Right atrium auricular region (tissue), 2 donors: ENCODE data around the gene COL25A1. TPM values are rescaled to one million over a fixed set of nuclear protein-coding genes. Genes with fewer than 3 reads are reported as not detected.

Source experiments
- DNase-seq: peaks from one replicate; pipeline ENCODE4 v3.0.0-alpha.2; 2019; ENCODE audit warnings: low spot score
- H3K27ac ChIP-seq, 2 donors: fragments of 200-600 bp; sonication (generic); 1 replicate in 1 of 2; 2 replicates in 1 of 2; pipeline ENCODE4 v1.5.1; 2016 to 2019
- H3K27me3 ChIP-seq, 2 donors: fragments of 200-600 bp; sonication (generic); one replicate each; pipeline versions ENCODE4 v1.5.1 to v1.6.0; 2017 to 2019
- H3K36me3 ChIP-seq: fragments of 200-600 bp; sonication (generic); one replicate; pipeline ENCODE4 v1.5.1; 2016
- H3K4me1 ChIP-seq, 2 donors: fragments of 200-600 bp; sonication (generic); one replicate each; pipeline versions ENCODE4 v1.5.1 to v1.6.0; 2017 to 2019
- H3K4me3 ChIP-seq, 2 donors: fragments of 200-600 bp; sonication (generic); 1 replicate in 1 of 2; 2 replicates in 1 of 2; pipeline ENCODE4 v1.5.1; 2017 to 2019; ENCODE audit warnings: mild to moderate bottlenecking in 1 of 2, moderate library complexity in 1 of 2
- H3K9me3 ChIP-seq, 2 donors: fragments of 200-600 bp; sonication (generic); one replicate each; pipeline ENCODE4 v1.5.1; 2019
- total RNA-seq, 2 donors: library from RNA; depleted of rRNA; stranded (reverse); fragments of >200 nt; gene quantifications; one replicate each; pipeline ENCODE4 v1.1.0, GENCODE V29; 2016
- TF ChIP-seq, protein P1 (sequence below), 2 donors: fragments of 200-600 bp; sonication (generic); IDR thresholded peaks; one replicate each; pipeline ENCODE4 v1.5.1; 2019; ENCODE audit warnings: antibody characterized with exemption in 2 of 2

The COL25A1 gene
- total RNA-seq, 2 donors from 2014 or later: 0.26 to 0.59 TPM

- no peak overlapping the region for H3K4me3 ChIP-seq
- H3K4me1 ChIP-seq: peaks cover 0 to under 1% of the 10 kb centered on the region in 2 donors
- no peaks in the 10 kb centered on the region for H3K36me3 ChIP-seq
- DNase-seq: no peak
- no peak overlapping the region for H3K27ac ChIP-seq
- TF ChIP-seq, protein P1, sequence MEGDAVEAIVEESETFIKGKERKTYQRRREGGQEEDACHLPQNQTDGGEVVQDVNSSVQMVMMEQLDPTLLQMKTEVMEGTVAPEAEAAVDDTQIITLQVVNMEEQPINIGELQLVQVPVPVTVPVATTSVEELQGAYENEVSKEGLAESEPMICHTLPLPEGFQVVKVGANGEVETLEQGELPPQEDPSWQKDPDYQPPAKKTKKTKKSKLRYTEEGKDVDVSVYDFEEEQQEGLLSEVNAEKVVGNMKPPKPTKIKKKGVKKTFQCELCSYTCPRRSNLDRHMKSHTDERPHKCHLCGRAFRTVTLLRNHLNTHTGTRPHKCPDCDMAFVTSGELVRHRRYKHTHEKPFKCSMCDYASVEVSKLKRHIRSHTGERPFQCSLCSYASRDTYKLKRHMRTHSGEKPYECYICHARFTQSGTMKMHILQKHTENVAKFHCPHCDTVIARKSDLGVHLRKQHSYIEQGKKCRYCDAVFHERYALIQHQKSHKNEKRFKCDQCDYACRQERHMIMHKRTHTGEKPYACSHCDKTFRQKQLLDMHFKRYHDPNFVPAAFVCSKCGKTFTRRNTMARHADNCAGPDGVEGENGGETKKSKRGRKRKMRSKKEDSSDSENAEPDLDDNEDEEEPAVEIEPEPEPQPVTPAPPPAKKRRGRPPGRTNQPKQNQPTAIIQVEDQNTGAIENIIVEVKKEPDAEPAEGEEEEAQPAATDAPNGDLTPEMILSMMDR (IDR thresholded peaks at IDR 0.05): no peak
- H3K27me3 ChIP-seq: no peaks in the 10 kb centered on the region
- no peaks in the 10 kb centered on the region for H3K9me3 ChIP-seq
Observed at GRCh38 chr4:108959491-108959890, 343.0 kb downstream of the COL25A1 start.

DNA sequence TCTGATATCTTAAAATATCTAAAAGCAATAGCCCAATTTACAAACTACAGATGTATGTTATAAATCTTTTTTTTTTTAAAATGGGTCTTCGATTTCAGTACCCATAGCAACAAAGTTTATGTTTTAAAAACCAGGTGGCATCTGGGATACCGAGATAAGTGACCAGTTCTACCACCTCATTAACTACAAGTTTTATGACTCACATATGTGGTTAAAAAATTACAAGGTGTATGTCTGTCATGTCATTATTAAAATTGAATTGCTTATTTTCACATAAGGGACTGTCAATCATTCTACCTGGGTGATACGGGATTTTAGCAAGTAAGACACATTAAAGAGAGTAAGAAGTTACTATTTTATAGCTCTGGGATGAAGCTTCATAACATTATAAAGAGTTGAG, 347.6 kb downstream of the COL25A1 start:
- Histone ChIP-seq H3K4me1 (no peaks in the 10 kb centered on the region), H3K4me3 (no peak overlapping the region), H3K9me3 (no peaks in the 10 kb centered on the region), H3K27me3 (no peaks in the 10 kb centered on the region), H3K27ac (no peak overlapping the region), H3K36me3 (no peaks in the 10 kb centered on the region)
- no peak for DNase-seq
- TF ChIP-seq, protein P1 (IDR thresholded peaks at IDR 0.05): no peak

DNA sequence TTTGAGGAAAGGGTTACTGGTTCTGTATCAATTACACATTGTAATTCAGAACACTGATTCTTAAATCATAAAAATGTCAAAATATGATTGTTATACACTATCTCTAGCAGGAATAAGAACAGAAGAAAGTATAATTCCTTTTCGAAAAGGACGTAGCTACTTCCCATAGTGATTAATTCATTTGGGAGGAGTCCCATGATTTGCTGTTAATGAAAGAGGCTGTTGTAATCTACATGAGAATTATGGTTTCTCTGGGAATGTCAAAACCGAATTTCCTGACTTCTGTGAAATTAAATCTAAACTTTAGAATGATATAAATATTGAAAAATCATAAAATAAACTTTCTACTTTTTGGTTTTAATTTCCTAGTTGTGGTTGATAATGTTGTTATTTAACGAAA, 348.5 kb downstream of the COL25A1 start:
- DNase-seq: no peak
- H3K4me3 ChIP-seq: no peak overlapping the region

GRCh38 chr4:108950158-108950915, 352.1 kb downstream of the COL25A1 start:
- no peak overlapping the region for H3K27ac ChIP-seq

More for the DNA sequence above, 348.5 kb downstream of the COL25A1 start:
- no peak overlapping the region for H3K27ac ChIP-seq
- TF ChIP-seq, protein P1 (IDR thresholded peaks at IDR 0.05): no peak
- H3K27me3 ChIP-seq: no peaks in the 10 kb centered on the region
- no peaks in the 10 kb centered on the region for H3K36me3 ChIP-seq
- no peaks in the 10 kb centered on the region for H3K4me1 ChIP-seq
- no peaks in the 10 kb centered on the region for H3K9me3 ChIP-seq

GRCh38 chr4:108947526-108947925, 354.9 kb downstream of the COL25A1 start:
- TF ChIP-seq, protein P1 (IDR thresholded peaks at IDR 0.05): no peak
- Histone ChIP-seq H3K27me3 (no peaks in the 10 kb centered on the region), H3K27ac (no peak overlapping the region), H3K4me1 (no peaks in the 10 kb centered on the region), H3K4me3 (no peak overlapping the region), H3K9me3 (no peaks in the 10 kb centered on the region), H3K36me3 (no peaks in the 10 kb centered on the region)
- DNase-seq: no peak

More at GRCh38 chr4:108950158-108950915, 352.1 kb downstream of the COL25A1 start:
- TF ChIP-seq, protein P1 (IDR thresholded peaks at IDR 0.05): no peak
- Histone ChIP-seq H3K4me3 (no peak overlapping the region), H3K9me3 (no peaks in the 10 kb centered on the region), H3K27me3 (no peaks in the 10 kb centered on the region), H3K36me3 (no peaks in the 10 kb centered on the region), H3K4me1 (no peaks in the 10 kb centered on the region)
- DNase-seq: no peak

DNA sequence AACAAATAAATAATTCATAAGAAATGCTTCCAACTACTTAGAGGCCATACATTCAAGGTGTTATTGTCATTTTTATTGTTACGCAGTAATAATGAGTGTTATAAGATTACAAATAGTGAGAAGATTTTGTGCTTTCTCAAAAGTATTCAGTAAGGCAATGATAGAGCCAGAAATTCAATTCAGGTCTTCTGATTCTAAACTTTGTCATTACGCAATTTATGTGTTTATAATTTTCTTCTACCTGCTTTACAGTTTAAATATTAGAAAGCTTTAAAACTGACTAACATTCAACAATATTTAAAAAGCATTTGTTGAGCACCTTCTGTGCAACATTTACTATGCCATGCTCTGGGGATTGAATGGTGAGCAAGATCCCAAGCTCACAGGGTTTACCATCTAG, 356.2 kb downstream of the COL25A1 start:
- H3K27ac ChIP-seq: no peak overlapping the region
- DNase-seq: no peak
- H3K27me3 ChIP-seq: no peaks in the 10 kb centered on the region
- H3K9me3 ChIP-seq: no peaks in the 10 kb centered on the region
- TF ChIP-seq, protein P1 (IDR thresholded peaks at IDR 0.05): no peak
- H3K36me3 ChIP-seq: no peaks in the 10 kb centered on the region
- no peaks in the 10 kb centered on the region for H3K4me1 ChIP-seq
- H3K4me3 ChIP-seq: no peak overlapping the region
